HG03432 (cell line): ENCODE data around the gene RHOT1.
"Not testable (repeated sequence)": the region's sequence is repeated elsewhere in the genome, so short reads cannot be mapped to it uniquely, and the experiment has no call there.

Experiments used
- ATAC-seq: cut with Tn5 transposase; IDR thresholded peaks from one replicate; pipeline ENCODE4 v1.9.1; 2021; ENCODE audit warnings: mild to moderate bottlenecking, moderate library complexity; ENCODE audit not compliant: unreplicated experiment

The RHOT1 gene

GRCh38 chr17:32142038-32142856 lies at the start of gene RHOT1:
Gene RHOT1, plus strand, starts transcription at chr17:32142502. Its CDS starts 191 bp downstream, at chr17:32142693.
- peak; percentile 76 for ATAC-seq

- ATAC-seq = no peak
Observed at GRCh38 chr17:32099686-32100085, 42.6 kb upstream of the RHOT1 start.

- not testable (repeated sequence) for ATAC-seq
Observed at GRCh38 chr17:32100323-32100722, 42.0 kb upstream of the RHOT1 start.

GRCh38 chr17:32100971-32101631 lies 41.2 kb upstream of the RHOT1 start:
- ATAC-seq = no peak

- no peak for ATAC-seq
Observed at GRCh38 chr17:32102172-32102571, 40.1 kb upstream of the RHOT1 start.

- ATAC-seq = no peak
Observed at GRCh38 chr17:32102646-32103186, 39.6 kb upstream of the RHOT1 start.

- no peak for ATAC-seq
Observed at GRCh38 chr17:32103476-32104113, 38.7 kb upstream of the RHOT1 start.

GRCh38 chr17:32104158-32104557 lies 38.1 kb upstream of the RHOT1 start:
- ATAC-seq = no peak

GRCh38 chr17:32106471-32106981 lies 35.8 kb upstream of the RHOT1 start:
- ATAC-seq = not testable (repeated sequence)

GRCh38 chr17:32107194-32107593 lies 35.1 kb upstream of the RHOT1 start:
- not testable (repeated sequence) for ATAC-seq

GRCh38 chr17:32110596-32110995 lies 31.7 kb upstream of the RHOT1 start:
- ATAC-seq = no peak

GRCh38 chr17:32111141-32111771 lies 31.0 kb upstream of the RHOT1 start:
- no peak for ATAC-seq

GRCh38 chr17:32112416-32112815 lies 29.9 kb upstream of the RHOT1 start:
- ATAC-seq = no peak

GRCh38 chr17:32114536-32114935 lies 27.8 kb upstream of the RHOT1 start:
- no peak for ATAC-seq

- ATAC-seq = not testable (repeated sequence)
Observed at GRCh38 chr17:32115546-32115945, 26.8 kb upstream of the RHOT1 start.

GRCh38 chr17:32116937-32117336 lies 25.4 kb upstream of the RHOT1 start:
- no peak for ATAC-seq

- ATAC-seq = no peak
Observed at GRCh38 chr17:32117399-32117798, 24.9 kb upstream of the RHOT1 start.

GRCh38 chr17:32118088-32118487 lies 24.2 kb upstream of the RHOT1 start:
- ATAC-seq = not testable (repeated sequence)

- no peak for ATAC-seq
Observed at GRCh38 chr17:32118835-32119234, 23.5 kb upstream of the RHOT1 start.

- no peak for ATAC-seq
Observed at GRCh38 chr17:32120141-32120540, 22.2 kb upstream of the RHOT1 start.

- no peak for ATAC-seq
Observed at GRCh38 chr17:32120716-32121115, 21.6 kb upstream of the RHOT1 start.
